ENCODE data around the gene NXN.

NXN gene

DNA sequence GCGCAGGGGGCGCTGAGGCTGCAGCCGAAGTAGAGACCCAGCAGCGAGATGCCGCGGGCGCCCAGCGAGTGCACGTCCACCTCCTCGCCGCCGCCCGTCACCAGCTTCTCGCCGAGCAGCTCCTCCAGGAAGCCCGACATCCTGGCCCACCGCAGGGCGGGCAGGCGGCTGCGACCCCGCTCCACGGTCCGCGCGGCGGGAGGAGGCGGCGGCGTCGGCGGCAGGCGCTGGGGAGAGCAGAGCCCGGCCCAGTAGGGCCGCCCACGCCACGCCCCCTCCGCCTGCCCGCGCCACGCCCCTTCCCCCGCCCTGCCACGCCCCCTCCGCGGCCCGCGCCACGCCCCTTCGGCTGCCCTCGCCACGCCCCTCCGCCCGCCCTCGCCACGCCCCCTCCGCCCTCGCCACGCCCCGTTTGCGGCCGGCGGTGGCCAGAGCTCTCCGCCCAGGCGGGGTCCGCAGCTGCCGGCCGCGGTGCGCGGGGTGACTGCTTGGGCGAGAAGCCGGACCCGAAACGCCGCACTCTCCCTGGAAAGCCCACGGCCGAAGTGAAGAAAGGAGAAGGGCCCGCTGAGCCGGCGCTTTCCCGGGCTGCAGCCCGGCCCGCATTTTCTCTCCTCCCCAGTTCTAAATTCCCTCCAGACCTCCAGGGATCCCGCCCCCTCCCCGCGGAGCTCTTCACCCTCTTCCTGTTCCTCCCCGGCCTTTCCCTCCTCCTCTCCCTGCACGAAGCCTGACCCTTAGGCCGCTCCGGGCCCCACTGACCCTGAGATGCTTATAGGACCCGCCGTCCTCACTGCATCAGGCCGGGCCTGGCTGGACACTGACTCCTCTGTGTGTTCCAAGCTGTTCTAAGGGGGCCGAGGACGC, at the start of gene NXN:
Gene NXN (minus strand): TSS at position 238 of the 867 bp plus-strand sequence.
- intact Hi-C loops (cut with DNase I) = loop anchor here (2.0 kb wide), 1 partner anchor 185 kb away; no protein-coding TSS in a partner anchor
- peak; percentile 27 to 95 (median 88) for DNase-seq

DNA sequence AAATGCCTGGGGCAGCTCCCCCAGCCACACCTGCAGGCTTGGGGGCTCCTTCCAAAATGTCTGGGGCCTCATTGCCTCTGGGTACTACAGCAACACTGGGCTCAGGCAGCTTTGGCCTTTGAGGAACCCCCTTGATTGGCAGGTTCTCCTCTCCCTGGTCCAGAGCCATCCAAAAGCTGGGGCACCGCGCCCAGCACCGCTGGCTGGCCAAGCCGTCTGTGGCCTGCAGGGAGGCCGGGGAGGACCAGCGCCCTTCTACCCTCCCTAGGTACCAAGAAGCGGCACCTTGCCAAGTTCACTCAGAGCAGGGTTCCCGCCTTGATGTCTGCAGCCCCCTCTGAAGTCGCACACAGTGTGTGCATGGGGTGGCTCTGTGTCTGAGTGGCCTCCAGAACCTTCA, 47.5 kb upstream of the NXN start:
- DNase-seq = peak in 1 of 42 donors; percentile 46
- intact Hi-C loops (cut with DNase I) = no loop called here

DNA sequence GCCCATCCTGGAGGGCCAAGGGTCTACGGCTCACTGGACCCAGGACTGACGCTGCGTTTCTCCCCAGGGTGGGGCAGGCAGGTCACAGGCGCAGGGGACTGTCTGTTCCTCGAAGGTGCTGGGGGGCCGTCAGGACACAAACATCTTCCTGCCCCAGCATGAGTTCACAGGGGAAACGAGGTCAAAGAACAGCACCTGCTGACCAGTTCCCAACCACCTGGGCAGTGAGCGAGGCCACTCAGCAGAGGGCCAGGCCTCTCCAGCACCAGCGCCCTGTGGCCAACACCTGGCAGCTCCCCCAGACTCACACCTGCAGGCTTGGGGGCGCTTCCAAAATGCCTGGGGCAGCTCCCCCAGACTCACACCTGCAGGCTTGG, 47.0 kb upstream of the NXN start:
- intact Hi-C loops (cut with DNase I) = no loop called here
- DNase-seq = no peak

DNA sequence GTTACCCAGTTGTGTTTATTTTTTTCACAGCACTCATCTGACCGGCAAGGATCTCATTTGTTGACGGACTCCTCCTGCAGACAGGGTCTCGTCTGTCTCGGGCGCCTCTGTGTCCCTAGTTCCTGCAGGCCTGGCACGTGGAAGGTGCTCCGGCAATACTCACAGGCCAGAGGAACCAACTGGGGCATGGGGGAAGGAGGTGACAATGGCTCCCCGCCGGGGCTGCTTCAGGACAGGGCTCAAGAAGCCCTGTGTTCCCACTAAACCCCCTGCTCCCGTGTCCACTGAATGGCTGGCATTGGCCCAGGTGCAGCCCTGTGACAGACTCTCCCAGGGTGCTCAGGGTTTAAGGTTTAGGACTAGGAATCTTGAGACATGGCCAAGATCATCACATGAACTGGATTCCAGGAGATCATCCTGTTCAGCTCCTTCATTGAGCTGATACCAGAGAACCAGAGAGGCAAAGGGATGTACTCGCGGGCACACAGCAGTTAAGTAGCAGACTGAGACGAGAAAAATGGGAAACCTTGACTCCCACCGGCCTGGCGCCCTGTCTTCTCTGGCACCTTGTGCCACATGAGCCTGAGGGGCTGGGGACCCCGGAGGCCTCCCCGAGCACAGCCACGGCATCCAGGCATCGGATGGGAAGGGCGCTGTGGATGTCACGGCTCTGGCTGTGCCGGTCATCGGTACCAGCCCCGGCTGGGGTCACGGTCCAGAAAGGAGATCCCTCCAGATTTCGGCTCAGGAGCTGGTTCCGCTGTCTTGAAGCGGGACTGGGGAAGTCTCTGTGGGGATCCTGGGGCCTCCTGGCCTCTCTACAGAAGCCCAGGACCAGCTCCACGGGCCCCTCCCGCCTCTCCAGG, 46.4 kb upstream of the NXN start:
- no peak for DNase-seq
- intact Hi-C loops (cut with DNase I) = no loop called here

DNA sequence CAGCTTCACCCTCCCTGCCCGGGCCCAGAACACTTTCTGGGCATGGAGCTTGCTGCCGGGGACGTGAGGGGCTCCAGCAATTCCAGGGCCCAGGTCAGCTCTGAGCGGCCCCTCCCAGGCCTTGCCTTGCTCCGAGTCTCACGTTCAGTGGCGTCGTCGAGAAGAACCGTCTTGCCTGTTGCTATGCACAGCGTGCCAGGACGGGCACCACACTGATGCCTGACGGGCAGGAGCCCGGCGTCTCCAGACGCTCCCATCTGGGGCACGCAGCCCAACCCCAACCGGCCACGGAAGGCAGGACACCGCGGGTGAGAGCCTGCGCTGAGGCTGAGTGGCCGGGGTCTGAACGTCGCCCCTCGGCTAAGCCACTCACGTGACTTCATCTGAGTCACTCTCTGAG, 44.5 kb upstream of the NXN start:
- intact Hi-C loops (cut with DNase I) = no loop called here
- DNase-seq = no peak

DNA sequence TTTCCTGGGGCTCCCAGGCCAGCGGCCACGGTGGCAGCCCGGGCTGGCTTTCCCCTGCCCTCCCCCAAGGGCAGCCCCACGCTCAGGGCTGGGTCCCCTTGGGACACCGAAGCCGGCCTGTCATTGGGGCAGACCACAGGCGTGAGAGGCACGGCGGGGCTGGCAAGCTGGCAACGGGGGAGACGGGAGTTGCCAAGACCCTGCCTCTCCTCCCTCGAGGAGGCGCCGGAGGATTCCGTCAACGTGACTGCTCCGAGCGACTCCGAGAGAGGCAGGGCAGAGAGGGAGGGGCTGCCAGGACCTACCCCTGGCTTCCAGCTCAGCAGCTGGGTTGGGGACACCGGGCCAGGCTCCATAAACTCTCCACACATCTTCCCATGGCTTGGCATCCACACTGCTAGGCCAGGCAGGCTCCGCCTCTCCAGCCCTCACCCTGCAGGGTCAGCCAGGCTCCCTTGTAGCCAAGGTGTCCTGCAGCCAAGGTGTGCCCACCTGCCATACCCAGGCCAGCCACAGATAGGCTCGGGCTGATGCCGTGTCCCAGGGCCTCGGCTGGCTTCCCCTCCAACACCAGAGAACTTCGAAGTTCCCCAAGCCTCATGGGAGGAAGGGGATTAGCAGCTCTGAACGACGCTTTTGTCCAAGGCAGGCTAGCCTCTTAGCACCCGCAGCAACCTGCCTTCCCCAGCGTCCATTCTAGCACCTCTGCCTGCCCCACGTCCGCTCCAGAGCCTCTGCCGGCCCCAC, 42.9 kb upstream of the NXN start:
- DNase-seq = peak in 4 of 42 donors; percentile 35 to 60 (median 46)
- intact Hi-C loops (cut with DNase I) = no loop called here

DNA sequence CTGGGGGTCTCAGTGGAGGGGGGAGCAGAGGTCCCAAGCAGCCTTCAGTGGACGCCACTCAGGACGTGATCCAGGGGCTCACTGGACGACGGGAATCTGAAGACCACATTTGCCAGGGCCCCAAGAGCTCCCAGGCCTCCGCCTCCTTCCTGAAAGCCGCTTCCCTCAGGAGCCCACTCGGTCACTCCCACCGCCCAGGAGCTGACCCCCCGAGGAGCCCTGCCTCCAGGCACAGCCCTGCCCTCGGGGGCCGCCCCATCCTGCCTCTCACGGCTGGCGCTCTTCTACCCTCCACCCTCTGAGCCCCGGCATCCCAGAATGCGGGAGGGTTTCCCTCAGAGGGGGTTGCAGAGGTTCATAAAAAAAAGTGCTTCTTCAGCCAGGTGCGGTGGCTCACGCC, 41.6 kb upstream of the NXN start:
- DNase-seq = no peak
- intact Hi-C loops (cut with DNase I) = no loop called here

DNA sequence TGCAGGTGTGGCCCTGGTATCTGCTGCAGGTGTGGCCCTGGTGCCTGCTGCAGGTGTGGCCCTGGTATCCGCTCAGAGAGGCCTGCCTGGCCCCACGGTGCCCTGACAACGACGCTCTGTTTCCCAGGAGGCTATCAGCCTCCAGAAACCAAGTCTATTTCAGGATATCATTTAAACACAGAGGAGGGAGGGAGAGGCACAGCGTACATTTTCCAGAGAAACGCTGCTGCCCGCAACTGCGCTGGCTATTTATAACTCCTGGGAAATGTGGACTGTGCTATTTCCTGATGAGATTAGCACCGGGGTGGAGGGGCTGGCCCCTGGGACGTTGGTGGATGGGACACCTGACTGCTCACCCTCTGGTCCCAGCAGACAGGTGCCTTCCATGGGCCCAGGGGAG, 39.9 kb upstream of the NXN start:
- intact Hi-C loops (cut with DNase I) = no loop called here
- DNase-seq = no peak

DNA sequence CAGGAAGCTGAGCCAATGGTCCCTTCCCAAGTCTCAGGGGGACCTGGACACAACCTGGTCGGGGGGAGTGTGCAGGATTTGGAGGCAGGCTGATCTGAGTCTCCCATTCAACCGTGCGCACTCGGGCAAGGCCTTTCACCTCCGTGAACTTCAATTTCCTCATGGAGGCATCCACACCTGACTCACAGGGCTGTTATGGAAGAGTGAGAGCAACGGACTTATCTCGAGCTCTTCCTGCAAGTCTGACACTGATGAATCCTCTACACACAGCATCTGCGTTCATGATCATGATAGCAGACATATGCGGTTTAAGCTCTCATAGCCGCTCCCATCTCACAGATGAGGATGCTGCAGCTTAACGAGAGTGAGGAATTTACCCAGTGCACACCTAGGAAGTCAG, 39.0 kb upstream of the NXN start:
- intact Hi-C loops (cut with DNase I) = no loop called here
- DNase-seq = no peak

DNA sequence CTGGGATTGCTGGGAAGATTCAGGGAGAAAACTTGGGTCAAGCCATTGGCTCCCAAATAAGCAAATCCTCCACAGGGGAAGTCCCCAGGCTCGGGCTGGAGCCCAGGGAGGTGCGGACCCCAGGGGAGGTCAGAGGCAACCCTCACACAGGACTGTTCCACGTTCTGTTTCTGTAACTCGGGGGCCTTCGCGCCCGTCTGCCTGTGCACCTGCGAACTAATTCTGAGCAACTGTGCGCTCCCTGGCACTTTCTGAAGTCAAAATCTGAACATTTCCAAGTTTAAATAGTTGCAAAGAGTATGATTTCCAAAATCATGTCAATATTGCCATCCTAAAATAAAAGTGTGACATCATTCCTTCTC, 34.1 kb upstream of the NXN start:
- intact Hi-C loops (cut with DNase I) = no loop called here
- peak in 1 of 42 donors; percentile 7 for DNase-seq

DNA sequence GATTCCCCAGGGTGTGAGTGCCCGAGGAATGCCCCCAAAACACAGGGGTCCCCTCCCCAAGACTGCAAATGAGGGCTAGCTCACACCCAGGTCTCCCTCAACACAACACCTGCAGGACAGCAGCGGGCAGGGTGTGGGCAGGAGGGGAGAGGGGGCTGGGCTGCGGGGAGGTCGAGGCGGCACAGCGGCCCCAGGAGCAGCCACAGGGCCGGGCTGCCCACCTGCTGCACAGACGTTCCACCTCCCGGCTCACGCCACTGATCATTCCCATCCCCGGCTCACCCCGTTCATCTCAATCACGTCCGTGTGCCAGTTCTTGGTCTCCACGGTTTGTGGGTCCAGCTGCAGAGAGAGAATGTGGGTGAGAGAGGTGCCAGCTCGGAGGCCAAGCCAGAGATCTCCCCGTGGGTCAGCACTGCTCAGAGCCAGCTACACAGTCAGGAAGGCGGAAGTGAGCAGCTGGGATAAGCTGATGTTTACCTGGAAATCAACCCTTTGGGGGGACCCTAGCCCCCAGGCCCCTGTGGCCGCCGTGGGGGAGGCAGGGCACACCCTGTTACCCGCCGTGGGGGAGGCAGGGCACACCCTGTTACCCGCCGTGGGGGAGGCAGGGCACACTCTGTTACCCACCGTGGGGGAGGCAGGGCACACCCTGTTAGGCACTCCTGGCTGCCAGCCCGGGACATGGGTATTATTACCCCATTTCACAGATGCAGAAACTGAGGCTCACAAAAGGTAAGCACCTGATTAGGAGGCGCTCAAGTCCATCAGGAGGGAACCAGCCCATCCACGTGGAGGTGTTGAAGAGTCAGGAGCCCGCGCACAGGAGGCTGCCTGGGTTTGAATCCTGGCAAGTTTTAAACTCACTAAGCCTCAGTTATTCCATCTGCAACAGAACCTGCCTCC, 33.5 kb upstream of the NXN start:
- DNase-seq = no peak
- intact Hi-C loops (cut with DNase I) = no loop called here

DNA sequence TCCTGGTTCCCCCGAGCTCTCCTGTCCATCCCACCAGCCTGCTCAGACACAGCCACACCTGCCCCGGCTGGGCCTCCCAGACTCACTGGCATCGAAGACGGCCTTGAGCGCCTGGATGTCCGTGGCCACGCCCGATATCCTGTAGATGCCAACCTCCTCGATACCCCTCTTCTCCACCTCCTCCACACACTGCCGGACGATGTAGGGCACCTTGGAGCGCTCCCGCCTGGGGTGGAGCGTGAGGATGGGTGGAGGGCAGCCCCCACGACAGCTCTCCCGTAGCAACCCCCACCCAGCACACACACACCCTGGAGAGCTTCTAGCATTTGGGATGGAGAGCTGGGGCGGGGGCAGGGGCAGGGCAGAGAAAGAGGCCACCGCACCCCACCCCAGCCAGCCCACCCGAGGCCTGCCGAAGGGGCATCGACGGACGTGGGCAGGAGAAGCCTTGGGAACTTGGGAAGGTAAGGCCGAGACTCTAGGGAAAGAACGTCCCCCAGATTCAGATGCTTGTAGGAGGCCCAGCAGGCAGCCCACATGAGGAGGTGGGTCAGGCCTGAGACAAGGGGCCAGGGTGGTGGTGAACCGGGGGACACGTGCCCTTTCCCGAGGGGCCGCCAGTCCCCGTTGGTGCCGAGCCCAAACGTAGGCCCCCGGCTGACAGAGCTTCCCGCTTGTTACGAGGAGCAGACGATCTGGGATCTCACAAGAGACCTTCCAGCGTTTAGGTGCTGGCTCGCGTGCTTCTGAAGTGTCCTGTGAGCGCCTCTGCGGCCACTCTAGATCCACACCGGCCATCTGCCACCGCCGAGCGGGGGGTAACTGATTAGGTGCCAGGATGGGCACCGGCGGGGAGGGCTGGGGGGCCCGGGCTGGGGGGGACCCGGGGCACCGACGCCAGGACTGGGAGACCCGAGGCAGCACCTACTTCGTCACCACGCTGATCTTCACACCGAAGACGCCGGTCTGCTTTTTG, 32.5 kb upstream of the NXN start:
- intact Hi-C loops (cut with DNase I) = no loop called here
- peak in 1 of 42 donors; percentile 10 for DNase-seq

DNA sequence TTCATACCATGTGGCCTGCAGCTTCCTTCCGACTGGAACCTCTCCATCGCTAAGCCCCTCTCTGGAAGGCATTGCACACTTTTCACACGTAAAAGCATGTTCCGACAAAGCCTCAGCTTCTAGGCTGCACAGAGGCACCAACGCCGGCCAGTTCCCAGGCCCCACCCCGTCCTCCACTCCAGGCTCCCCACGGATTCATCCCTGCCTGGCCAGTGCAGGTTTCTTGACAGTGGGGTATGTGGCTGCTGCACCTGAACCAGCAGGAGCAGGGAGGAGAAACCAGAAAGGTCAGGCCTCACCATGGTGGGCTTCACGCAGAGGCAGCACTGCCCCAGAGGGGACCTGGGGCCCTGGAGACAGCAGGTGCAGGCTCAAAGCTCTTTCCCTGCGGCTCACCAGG, 31.6 kb upstream of the NXN start:
- DNase-seq = no peak
- intact Hi-C loops (cut with DNase I) = no loop called here

DNA sequence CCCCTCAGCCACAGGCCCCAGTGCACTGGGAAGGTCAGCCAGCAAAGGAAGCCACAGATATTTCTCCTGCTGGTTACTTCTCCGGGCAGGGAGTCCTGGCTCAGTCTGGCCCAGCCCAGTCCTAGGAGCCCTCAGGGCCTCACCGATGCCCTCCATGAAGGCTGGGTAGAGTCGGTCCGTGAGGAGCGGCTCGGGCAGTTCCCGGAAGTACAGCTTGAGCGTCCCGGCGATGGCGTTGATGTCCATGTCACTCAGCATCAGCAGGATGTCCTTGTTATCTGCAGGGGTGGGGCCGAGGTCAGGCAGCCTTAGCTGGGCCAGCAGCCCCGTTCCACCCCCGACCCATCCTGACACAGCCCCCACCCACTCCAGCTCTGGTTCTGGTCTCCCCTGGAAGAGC, 31.0 kb upstream of the NXN start:
- DNase-seq = peak in 1 of 42 donors; percentile 40
- intact Hi-C loops (cut with DNase I) = no loop called here

DNA sequence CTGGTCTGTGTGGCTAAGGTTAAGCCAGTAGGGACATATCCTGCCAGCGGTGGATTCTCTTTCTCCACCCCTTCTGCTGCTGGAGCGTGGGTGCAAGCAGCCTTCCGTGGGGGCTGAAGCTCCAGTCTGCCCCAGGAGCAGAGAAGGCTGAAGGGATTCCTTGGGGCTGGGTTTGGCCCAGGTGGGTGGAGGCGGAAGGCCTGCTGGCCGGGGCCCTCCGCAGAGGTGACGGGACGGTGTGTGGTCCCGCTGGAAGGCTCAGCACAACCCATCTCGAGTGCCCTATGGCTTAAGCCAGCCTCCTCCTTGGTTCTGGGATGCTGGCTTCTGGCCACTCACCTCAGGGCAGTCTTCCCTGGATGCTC, 30.5 kb upstream of the NXN start:
- intact Hi-C loops (cut with DNase I) = no loop called here
- DNase-seq = peak in 1 of 42 donors; percentile 66

DNA sequence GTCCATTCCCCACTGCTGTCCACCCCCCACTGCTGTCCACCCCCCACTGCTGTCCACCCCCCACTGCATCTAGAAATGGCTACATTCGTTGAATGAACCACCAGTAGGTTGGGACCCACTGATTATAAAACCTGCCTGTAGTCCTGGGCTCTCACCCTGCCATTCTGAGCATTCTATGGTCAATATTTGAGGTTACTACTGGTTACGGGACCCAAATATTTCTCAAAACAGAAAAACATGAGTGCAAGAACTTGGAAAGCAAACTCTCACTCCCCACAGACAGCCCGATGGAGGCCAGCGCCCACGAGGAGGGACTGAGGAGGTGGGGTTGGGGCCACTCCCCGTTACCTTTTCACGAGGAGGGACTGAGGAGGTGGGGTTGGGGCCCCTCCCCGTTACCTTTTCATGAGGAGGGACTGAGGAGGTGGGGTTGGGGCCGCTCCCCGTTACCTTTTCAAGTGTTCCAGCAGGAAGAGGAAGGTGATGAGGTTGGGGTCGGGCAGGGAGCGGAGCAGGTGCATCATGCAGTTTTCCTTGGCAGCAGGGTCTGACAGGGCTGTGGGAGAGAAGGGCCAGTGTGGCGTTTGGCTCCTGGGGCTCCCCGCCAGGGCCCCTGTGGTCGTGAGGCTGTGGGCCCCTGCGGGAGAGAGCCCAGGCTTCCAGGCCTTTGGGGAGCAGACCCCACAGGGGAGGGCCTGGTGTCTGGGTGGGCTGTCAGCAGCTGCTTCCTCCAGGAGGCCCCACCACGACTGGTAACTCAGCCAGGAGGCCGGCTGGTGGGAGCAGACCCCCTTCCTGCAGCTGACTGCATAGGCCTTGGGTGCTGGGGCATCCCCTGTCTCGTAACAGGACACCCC, 29.9 kb upstream of the NXN start:
- intact Hi-C loops (cut with DNase I) = no loop called here
- no peak for DNase-seq
